Activated naive CD4-positive, alpha-beta T cell treated with anti-CD3 and anti-CD28 coated beads, Interleukin-2, amount 50 U/mL, for 72 hours (primary cell): ENCODE measurements around the gene CCNT2. TPM values are rescaled to one million over a fixed set of nuclear protein-coding genes. Genes with fewer than 3 reads are reported as not detected.
A peak's percentile ranks its signal among the peaks of the same experiment; 100 is the strongest.

Experiments
- ATAC-seq, 2 donors: fragments of 150-1000 bp; cut with Tn5 transposase; 2 replicates each; pipeline ENCODE4 v1.10.0; 2021; ENCODE audit warnings: mild to moderate bottlenecking in 2 of 2, moderate library complexity in 2 of 2
- DNase-seq, 2 donors: peaks; one replicate each; pipeline ENCODE4 v3.0.0; 2021 to 2022; ENCODE audit warnings: low spot score in 2 of 2
- H3K27ac Mint-ChIP-seq, 2 donors: one replicate each; pipeline ENCODE4 v1.8.0; 2022; ENCODE audit warnings: mild to moderate bottlenecking in 2 of 2, mixed read lengths in 2 of 2
- H3K36me3 Mint-ChIP-seq, 2 donors: one replicate each; pipeline ENCODE4 v1.8.0; 2022; ENCODE audit warnings: mixed read lengths in 2 of 2
- H3K9me3 Mint-ChIP-seq, 2 donors: one replicate each; pipeline ENCODE4 v1.8.0; 2022; ENCODE audit warnings: mixed read lengths in 2 of 2
- total RNA-seq, 2 donors: library from RNA; stranded (reverse); gene quantifications; one replicate each; pipeline ENCODE4 v1.2.3, GENCODE V29; 2022

Gene CCNT2
- total RNA-seq, 2 donors from 2014 or later, result 34.0 to 40.2 TPM

- Mint-ChIP-seq H3K9me3 (peaks cover 13 to 20% of the 10 kb centered on the region in 2 donors), H3K36me3 (peaks cover 9 to 17% of the 10 kb centered on the region in 2 donors), H3K27ac (peak overlapping the region in 1 of 2 donors; percentile 4)
- DNase-seq (no peak), ATAC-seq (no peak)
Measured at GRCh38 chr2:134910763-134911399, 7.7 kb upstream of the CCNT2 start.

- Mint-ChIP-seq H3K9me3 (peaks cover 13 to 20% of the 10 kb centered on the region in 2 donors), H3K36me3 (peaks cover 9 to 17% of the 10 kb centered on the region in 2 donors), H3K27ac (no peak overlapping the region)
- no peak for DNase-seq
- ATAC-seq, result no peak
Measured at GRCh38 chr2:134911400-134911785, 7.2 kb upstream of the CCNT2 start.

GRCh38 chr2:134912361-134912760 lies 6.3 kb upstream of the CCNT2 start:
- Mint-ChIP-seq H3K9me3 (peaks cover 12 to 20% of the 10 kb centered on the region in 2 donors), H3K36me3 (peaks cover 6 to 17% of the 10 kb centered on the region in 2 donors), H3K27ac (no peak overlapping the region)
- DNase-seq, result no peak
- no peak for ATAC-seq

DNA sequence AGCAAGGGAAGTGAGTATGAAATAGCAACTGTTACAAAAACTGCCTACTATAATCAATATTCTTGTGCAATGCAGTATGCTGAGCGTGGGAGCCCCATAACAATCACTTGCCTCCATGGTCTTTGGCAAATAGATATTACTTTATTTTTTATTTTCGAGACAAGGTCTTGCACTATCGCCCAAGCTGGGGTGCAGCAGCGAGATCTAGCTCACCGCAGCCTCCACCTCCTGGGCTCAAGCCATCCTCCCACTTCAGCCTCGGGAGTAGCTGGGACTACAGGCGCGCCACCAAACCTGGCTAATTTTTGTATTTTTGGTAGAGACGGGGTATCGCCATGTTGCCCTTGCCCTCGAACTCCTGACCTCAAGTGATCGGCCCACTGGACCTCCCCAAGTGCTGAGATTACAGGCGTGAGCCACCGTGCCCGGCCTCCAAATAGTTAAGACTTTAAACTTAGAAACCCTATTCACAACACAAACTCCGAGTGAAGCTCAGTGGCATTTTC lies 1.2 kb upstream of the CCNT2 start:
- DNase-seq, result peak; percentile 10 to 55
- peaks cover 14 to 23% of the 10 kb centered on the region in 2 donors for H3K36me3 Mint-ChIP-seq

DNA sequence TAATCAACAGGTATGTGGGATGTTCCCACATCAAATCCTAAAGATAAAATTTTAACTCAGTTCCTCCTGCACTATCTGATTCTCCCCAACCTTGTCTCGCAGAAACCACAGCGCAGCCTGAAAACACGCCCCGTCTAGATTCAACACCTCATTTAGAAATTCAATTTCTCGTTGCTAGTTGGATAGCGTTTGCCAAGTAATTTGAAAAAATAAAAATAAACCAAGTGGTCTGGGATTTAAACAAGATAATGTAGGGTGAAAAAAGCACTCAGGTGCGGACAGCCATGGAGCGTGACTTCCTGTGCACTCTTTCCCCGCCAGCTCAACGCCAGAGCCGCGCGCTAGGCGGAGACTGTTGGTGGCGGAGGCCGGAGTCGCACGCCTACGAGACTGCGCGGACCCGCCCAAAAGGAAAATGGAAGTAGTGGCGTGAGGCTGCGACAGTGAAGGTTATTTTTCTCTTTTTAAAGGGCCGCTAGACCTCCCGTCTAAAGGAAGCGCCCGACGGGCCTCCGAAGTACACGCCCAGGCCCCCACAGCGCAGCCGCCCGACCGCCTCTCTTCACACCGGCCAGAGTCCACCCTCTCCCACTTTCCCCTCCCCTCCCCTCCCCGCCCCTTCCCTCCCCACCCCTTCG lies 615 bp upstream of the CCNT2 start:
- H3K9me3 Mint-ChIP-seq, result peaks cover 0 to 6% of the 10 kb centered on the region in 2 donors
- ATAC-seq (peak; percentile 77 to 81), DNase-seq (peak; percentile 85 to 91)
- peak overlapping the region; percentile 93 to 95 for H3K27ac Mint-ChIP-seq
- peaks cover 14 to 23% of the 10 kb centered on the region in 2 donors for H3K36me3 Mint-ChIP-seq

More for the DNA sequence above, 1.2 kb upstream of the CCNT2 start:
- peak overlapping the region; percentile 93 to 95 for H3K27ac Mint-ChIP-seq
- no peak for ATAC-seq
- peaks cover 0 to 6% of the 10 kb centered on the region in 2 donors for H3K9me3 Mint-ChIP-seq

DNA sequence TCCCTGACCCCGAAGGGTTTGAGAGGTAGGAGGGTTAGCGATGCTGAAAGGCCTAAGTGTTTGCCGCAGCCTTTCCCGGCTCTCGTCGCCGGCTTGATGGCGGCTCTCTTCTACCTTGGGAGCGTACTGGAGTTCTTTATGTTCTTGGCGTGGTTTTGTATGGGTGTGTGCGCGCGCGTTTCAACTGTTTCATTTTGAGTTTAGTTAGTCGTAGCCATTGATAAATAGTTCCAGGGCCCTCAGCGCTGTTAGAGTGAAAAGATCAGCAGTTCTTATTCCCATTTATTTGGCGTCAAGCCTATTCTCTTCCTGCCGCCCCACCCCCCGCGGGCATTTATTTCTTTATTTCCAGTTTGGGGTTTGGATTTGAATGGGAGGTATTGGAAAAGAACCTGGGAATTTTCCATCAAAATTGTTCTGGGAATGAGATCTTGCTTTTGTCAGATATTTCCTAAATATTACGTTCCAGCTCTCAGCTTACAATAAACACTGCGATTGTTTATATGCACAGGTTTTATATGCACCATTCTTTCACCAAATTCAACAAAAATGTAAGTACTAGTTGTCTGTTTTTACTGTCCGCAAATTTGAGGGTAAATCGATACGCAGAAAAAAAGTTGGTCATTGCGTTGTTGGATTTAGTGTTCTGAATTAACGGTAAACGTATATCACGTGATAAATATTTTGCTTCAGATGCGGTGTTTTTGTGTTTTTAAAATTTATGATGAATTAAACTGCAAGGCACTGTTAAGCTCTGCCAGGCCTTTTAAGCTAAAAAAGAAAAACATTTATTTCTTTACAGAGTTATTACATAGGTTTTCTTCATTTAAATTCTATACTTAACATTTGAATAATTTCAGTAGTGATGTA lies 954 bp downstream of the CCNT2 start:
- H3K9me3 Mint-ChIP-seq, result no peaks in the 10 kb centered on the region
- peaks cover 15 to 19% of the 10 kb centered on the region in 2 donors for H3K36me3 Mint-ChIP-seq
- DNase-seq (no peak), ATAC-seq (peak; percentile 8 to 10)
- peak overlapping the region; percentile 93 to 95 for H3K27ac Mint-ChIP-seq

DNA sequence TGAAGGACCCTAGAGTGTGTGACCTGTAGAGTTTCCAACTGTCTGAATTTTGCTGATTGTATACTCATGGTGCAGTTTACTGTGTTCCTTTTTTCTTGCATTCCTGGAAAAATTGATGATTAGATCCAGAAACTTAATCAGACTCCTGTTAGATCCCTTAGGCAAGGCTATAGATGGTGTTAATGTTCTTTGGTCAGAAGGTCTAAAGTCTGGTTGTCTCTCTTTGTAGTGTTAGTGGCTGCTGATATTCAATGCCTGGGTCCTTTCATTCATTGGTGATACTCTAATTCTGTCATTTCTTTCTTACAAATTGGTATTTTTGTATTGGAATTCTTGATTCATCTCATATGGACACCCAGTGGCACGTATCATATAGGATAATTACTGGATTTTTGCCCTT lies 6.3 kb downstream of the CCNT2 start:
- H3K9me3 Mint-ChIP-seq, result no peaks in the 10 kb centered on the region
- H3K27ac Mint-ChIP-seq, result no peak overlapping the region
- H3K36me3 Mint-ChIP-seq, result peaks cover 5 to 29% of the 10 kb centered on the region in 2 donors
- ATAC-seq (no peak), DNase-seq (no peak)

DNA sequence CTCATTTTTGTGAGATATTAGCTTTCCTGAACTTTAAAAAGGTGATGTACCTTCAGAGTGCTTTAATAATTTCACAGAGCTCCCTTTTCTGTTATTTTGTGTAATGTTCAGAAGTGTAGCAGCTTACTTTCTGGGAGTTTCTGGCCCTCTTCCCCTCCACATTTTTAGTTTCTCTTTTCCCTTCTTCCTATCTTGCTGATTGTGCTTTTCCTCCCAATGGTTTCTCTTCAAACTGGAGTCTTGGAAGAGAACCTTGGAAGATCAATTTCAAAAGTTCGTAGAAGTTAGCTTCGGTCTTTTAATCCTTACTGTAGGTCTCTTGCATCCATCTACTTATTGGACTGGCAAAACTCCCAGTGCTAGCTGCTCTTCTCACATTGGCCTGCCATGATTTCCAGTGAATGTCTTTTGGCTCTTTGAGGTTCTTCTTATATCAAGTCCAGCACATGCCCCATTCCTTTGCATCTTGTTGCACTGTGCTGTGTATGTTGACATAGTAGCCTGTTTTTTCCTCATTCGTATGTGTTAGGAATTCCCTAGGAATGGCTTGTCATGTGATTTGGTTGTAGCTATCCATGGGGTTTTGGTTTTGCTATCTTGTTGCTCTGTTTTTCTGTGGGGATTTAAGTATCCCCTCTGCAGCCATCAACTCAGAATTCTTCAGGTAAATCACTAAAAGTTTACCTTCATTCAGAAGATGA lies 7.8 kb downstream of the CCNT2 start:
- peaks cover 5 to 37% of the 10 kb centered on the region in 2 donors for H3K36me3 Mint-ChIP-seq
- peak overlapping the region; percentile 5 to 89 for H3K27ac Mint-ChIP-seq
- DNase-seq, result no peak
- no peaks in the 10 kb centered on the region for H3K9me3 Mint-ChIP-seq
- ATAC-seq, result no peak

DNA sequence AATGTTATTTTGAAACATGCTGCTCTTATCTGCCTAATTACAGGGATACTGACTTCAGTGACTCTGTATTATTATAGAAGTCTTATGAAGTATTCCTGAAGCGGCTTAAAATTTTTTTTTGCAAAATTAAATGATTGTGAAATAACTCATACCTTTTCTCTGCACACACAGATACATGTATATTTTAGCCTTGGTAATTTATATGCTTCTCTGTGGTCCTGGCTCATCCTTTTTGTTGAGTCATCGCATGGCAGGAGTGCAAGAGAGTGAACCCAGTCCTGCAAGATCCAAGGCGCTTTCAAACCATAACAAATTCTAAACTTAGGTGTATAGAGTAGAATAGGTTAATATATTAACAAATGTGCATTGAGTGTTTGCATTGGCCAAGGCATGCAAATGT lies 8.6 kb downstream of the CCNT2 start:
- peaks cover 5 to 40% of the 10 kb centered on the region in 2 donors for H3K36me3 Mint-ChIP-seq
- ATAC-seq, result peak in 1 of 2 donors; percentile 16
- H3K27ac Mint-ChIP-seq, result no peak overlapping the region

DNA sequence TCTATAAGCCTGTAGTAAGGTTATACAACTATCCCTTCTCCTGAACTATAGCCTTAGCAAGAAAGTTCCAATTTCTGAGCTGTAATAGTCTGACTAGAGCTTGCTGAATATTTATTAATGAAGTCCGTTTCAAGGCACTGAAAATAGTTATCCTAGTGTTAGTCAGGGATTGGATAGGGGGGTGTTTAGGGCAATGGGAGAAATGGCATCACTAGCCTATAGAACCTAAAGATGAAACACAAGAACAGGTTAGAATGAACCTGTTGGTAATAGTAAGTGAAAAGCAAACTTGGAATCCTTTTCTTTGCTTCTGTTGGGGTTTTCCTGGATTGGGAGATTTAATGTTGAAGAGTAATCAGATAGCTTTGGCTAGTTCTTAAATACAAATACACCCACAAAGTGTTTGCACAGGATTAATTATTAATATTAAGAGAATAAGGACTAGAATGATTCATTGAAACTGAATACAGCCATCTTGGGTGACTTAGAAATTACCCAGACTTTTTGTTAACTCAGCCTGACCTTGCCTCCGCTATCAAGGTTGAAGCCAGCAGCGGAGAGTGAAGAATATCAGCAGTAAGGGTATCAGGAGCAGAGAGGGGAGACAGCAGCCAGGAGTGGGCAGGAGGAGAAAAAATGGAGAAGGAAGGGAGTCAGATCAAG lies 14.4 kb downstream of the CCNT2 start:
- peak overlapping the region in 1 of 2 donors; percentile 37 for H3K27ac Mint-ChIP-seq
- no peaks in the 10 kb centered on the region for H3K9me3 Mint-ChIP-seq
- ATAC-seq (no peak), DNase-seq (no peak)
- peaks cover 0 to 17% of the 10 kb centered on the region in 2 donors for H3K36me3 Mint-ChIP-seq

More for the DNA sequence above, 8.6 kb downstream of the CCNT2 start:
- no peak for DNase-seq
- H3K9me3 Mint-ChIP-seq, result no peaks in the 10 kb centered on the region

GRCh38 chr2:134933732-134934131 lies 15.1 kb downstream of the CCNT2 start:
- ATAC-seq (no peak), DNase-seq (no peak)
- Mint-ChIP-seq H3K36me3 (peaks cover 0 to 13% of the 10 kb centered on the region in 2 donors), H3K27ac (no peak overlapping the region), H3K9me3 (no peaks in the 10 kb centered on the region)

GRCh38 chr2:134934150-134934549 lies 15.5 kb downstream of the CCNT2 start:
- Mint-ChIP-seq H3K9me3 (no peaks in the 10 kb centered on the region), H3K27ac (peak overlapping the region in 1 of 2 donors; percentile 42)

DNA sequence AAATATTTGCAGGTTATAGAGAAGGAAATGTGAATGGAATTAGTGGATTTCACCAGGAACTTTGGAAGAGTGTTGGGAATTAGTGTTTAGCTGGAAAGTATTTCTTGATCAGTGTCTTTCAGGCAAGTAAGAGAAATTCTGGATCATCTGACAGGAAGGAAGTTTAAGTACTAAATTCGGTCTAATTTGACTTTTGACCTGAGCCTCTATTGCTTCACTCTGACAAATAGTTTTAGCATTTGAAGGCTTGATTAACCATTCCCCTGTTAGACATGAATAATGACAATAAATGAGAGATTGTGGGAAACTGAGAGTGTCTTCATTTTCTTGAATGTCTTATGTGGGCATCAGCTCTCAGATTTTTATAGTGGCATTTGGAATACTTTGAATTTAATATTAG lies 16.0 kb downstream of the CCNT2 start:
- Mint-ChIP-seq H3K27ac (peak overlapping the region in 1 of 2 donors; percentile 42), H3K36me3 (peaks cover 0 to 15% of the 10 kb centered on the region in 2 donors), H3K9me3 (no peaks in the 10 kb centered on the region)
- DNase-seq (no peak), ATAC-seq (no peak)

More at GRCh38 chr2:134934150-134934549, 15.5 kb downstream of the CCNT2 start:
- H3K36me3 Mint-ChIP-seq, result peaks cover 0 to 12% of the 10 kb centered on the region in 2 donors
- no peak for ATAC-seq
- DNase-seq, result no peak

DNA sequence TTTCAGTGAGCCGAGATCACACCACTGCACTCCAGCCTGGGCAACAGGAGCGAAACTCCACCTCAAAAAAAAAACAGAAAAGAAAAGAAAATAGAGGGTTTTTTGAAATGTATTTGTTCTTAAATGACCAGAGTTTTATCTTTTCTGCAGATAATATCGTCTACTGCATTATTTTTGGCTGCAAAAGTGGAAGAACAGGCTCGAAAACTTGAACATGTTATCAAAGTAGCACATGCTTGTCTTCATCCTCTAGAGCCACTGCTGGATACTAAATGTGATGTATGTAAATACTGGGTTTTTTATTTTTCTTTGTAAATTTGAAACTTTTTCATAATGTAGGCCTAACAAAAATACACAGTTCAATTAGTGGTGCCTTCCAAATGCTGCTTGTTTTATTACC lies 18.1 kb downstream of the CCNT2 start:
- H3K27ac Mint-ChIP-seq, result no peak overlapping the region
- H3K9me3 Mint-ChIP-seq, result no peaks in the 10 kb centered on the region
- no peak for DNase-seq
- peaks cover 0 to 7% of the 10 kb centered on the region in 2 donors for H3K36me3 Mint-ChIP-seq
- no peak for ATAC-seq

- ATAC-seq, result peak in 1 of 2 donors; percentile 38
- peaks cover 0 to 26% of the 10 kb centered on the region in 2 donors for H3K36me3 Mint-ChIP-seq
- no peak overlapping the region for H3K27ac Mint-ChIP-seq
- no peak for DNase-seq
- H3K9me3 Mint-ChIP-seq, result no peaks in the 10 kb centered on the region
Measured at GRCh38 chr2:134943540-134943939, 24.9 kb downstream of the CCNT2 start.

- no peaks in the 10 kb centered on the region for H3K9me3 Mint-ChIP-seq
- H3K36me3 Mint-ChIP-seq, result peaks cover 0 to 28% of the 10 kb centered on the region in 2 donors
- ATAC-seq (no peak), DNase-seq (no peak)
- peak overlapping the region in 1 of 2 donors; percentile 1 for H3K27ac Mint-ChIP-seq
Measured at GRCh38 chr2:134944975-134945374, 26.4 kb downstream of the CCNT2 start.
